ENCODE measurements around the gene FARS2. TPM values are rescaled to one million over a fixed set of nuclear protein-coding genes. Genes with fewer than 3 reads are reported as not detected.

Gene FARS2
- total and polyA plus RNA-seq, 9 of the 15 experiments (the other 6 are each of a cell fraction or from before 2014, with no cell fraction given): 16.5 to 62.2 (median 27.0) TPM

DNA sequence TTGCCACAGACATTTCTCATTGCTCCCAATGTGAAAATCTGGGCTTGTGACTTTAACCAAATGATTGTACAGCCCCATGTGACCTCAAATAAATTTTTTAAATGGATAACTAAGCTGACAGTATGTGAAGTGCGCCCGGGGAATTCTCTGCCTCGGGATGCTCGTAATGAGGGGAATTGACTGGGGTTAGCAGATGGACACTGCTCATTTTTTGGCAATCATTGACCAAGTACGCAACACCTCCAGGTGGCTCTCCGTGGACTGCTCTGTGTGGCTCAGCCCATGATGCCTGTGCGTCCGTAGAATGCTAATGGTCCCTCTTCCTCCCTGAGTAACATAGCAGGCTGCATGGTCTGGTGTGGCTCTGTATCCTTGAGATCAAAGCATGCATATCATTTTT is 42.4 kb downstream of the FARS2 start:
- intact Hi-C loops (cut with micrococcal nuclease) (loop anchor here (2.0 to 5.0 kb wide), 2 partner anchors 41 to 89 kb away; partner anchors contain the start of genes FARS2 and LYRM4), in situ Hi-C loops (cut with MboI) (no loop called here)
- Histone ChIP-seq H4K20me1 (replicated peaks; ENCODE audit: control insufficient read depth, insufficient read depth, low read length) (no peaks in the 10 kb centered on the region), H3K4me2 (ENCODE audit: insufficient read depth, low read length) (no peak overlapping the region), H3K27me3 (ENCODE audit: control insufficient read depth in 2 of 2, insufficient read depth in 2 of 2, low read length in 2 of 2) (no peaks in the 10 kb centered on the region), H3K27ac (ENCODE audit: extremely low read depth, low read depth, low read length) (no peak overlapping the region), H2AFZ (ENCODE audit: low read depth, low read length) (no peak overlapping the region), H3K79me2 (ENCODE audit: control insufficient read depth, insufficient read depth, low read length) (peaks cover 60% of the 10 kb centered on the region), H3K4me1 (replicated peaks in 1 of 2; ENCODE audit: control insufficient read depth in 2 of 2, insufficient read depth in 2 of 2, low read length in 2 of 2) (peaks cover 22 to 39% of the 10 kb centered on the region in 2 experiments; a peak in 4 of 5 replicates), H3K9me1 (ENCODE audit: control insufficient read depth, insufficient read depth, low read length) (peaks cover 3% of the 10 kb centered on the region), H3K36me3 (ENCODE audit: control insufficient read depth, insufficient read depth, low read length) (0 out of 3 replicates have a peak, but pooled peaks cover 4% of the 10 kb centered on the region), H3K9me3 (replicated peaks; ENCODE audit: control insufficient read depth, insufficient read depth, low read depth, low read length) (no peaks in the 10 kb centered on the region), H3K9ac (ENCODE audit: insufficient read depth in 1 of 2, low read depth in 2 of 2, low read length in 2 of 2) (no peak overlapping the region), H3K4me3 (no peak overlapping the region)
- ATAC-seq (no peak), DNase-seq (ENCODE audit: extremely low read depth in 1 of 4, low spot score in 3 of 4) (no peak), FAIRE-seq (no peak)
- no peak for TF ChIP-seq ZBTB40 (IDR thresholded peaks at IDR 0.05)
- no peak for TF ChIP-seq ZBTB40 (CRISPR knock-in tag; IDR thresholded peaks at IDR 0.05)
- no peak for TF ChIP-seq HIVEP1 (CRISPR knock-in tag; IDR thresholded peaks at IDR 0.05)
- TF ChIP-seq ZNF146 (CRISPR knock-in tag; IDR thresholded peaks at IDR 0.05; ENCODE audit: unreplicated experiment): no peak
- TF ChIP-seq CBX8 (IDR thresholded peaks at IDR 0.05; ENCODE audit: borderline replicate concordance, extremely low read depth, low read depth, low read length, poor library complexity, severe bottlenecking): no peak
- no peak for TF ChIP-seq POLR2B (IDR thresholded peaks at IDR 0.05; ENCODE audit: low read depth, partially characterized antibody)
- TF ChIP-seq, protein P1, sequence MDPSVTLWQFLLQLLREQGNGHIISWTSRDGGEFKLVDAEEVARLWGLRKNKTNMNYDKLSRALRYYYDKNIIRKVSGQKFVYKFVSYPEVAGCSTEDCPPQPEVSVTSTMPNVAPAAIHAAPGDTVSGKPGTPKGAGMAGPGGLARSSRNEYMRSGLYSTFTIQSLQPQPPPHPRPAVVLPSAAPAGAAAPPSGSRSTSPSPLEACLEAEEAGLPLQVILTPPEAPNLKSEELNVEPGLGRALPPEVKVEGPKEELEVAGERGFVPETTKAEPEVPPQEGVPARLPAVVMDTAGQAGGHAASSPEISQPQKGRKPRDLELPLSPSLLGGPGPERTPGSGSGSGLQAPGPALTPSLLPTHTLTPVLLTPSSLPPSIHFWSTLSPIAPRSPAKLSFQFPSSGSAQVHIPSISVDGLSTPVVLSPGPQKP (CRISPR knock-in tag; IDR thresholded peaks at IDR 0.05): no peak
- TF ChIP-seq SMC3 (conservative IDR thresholded peaks at IDR 0.05; ENCODE audit: insufficient read depth, low read depth, low read length): no peak
- 86% methylated on average over 8 of the region's 8 CpGs for WGBS (ENCODE audit: insufficient coverage, low coverage, missing lambda C conversion rate)
- ChIA-PET POLR2A (interaction anchor here (0.6 to 2.1 kb wide), 3 partner anchors 8 to 1948 kb away, joined by 3 to 9 read pairs (median 5); no protein-coding TSS in a partner anchor), CTCF (ENCODE audit: low intra/inter-chr PET ratio) (interaction anchor here (0.7 to 0.8 kb wide), 2 partner anchors 127 to 1210 kb away, joined by 3 to 4 read pairs; no protein-coding TSS in a partner anchor)
- no TSS peak for BruUV-seq (replicated peaks)
